ENCODE results near the gene FNTB.
"Not testable (repeated sequence)": the region's sequence is repeated elsewhere in the genome, so short reads cannot be mapped to it uniquely, and the experiment has no call there.

FNTB gene

DNA sequence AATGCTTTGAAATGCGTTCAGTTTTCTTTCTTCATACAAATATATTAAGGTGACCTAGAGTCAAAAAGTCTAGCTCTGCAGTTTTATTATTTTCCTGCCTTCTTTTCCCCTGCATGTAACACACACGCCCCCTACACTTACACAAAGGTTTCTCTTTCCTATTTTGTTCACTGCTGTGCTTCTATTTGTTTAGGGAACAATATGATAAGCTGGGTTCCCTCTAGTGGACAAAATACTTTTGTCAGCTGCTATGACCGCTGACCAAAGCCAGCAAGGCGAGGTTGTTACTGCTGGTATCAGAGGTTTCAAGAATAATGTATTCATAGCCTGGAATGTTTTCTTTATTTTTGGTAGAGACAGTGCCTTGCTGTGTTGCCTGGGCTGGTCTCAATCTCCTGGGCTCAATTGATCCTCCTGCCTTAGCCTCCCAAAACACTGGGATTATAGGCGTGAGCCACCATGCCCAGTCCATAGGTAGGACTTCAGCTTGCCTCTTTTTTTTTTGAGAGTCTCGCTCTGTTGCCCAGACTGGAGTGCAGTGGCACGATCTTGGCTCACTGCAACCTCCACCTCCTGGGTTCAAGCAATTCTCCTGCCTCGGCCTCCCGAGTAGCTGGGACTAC is 33.4 kb downstream of the FNTB start:
- peak; percentile 25 for DNase-seq (ENCODE audit: low spot score)

DNA sequence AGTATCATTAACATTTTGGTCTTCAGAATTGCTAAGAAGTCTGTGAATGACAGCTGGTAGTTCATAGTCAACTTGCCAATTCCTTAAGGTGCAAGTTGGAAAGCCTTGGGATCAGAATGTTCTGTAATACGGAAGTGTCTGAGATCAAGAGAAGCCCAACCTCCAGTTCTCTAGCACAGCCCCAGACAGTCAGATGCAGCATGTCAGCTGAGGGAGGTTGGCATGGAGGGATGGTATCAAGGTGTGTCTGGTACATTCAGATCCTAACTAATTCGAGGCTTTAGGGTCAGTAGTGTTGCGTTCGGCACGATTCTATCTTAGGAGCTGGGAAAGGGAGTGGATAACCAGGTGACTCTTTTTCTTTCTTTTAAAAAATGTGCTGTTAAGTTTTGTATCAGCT is 38.3 kb downstream of the FNTB start:
- no peak for DNase-seq (ENCODE audit: low spot score)

DNA sequence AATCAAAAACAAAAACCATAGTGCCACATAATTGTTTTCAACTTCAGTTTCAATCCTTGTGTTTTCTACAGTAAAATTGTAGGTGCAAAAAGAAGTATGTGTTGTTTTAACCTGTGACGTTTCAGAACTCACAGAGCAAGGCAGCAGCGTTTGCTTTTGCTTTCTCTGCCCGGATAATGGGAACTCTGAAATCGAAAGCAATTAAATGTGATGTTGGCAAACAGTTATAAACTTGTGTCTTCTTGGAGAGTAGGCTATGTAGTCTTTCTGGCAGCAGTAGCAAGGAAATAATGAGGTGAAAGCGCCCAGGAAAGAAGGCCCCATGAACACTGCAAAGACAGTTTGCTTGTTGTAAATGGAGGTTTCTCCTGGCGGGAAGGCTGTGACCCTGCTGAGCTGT is 39.1 kb downstream of the FNTB start:
- no peak for DNase-seq (ENCODE audit: low spot score)

DNA sequence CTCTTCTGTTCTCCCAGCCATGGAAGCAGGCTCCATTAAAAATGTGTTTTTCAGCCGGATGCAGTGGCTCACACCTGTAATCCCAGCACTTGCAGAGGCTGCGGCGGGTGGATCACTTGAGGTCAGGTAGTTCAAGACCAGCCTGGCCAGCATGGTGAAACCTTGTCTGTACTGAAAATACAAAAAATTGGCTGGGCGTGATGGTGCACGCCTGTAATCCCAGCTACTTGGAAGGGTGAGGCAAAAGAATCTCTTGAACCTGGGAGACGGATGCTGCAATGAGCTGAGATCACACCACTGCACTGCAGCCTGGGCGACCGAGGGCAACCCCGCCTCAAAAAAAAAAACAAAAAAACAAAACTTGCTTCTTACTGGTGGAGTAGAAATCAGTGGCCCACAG is 39.8 kb downstream of the FNTB start:
- no peak for DNase-seq (ENCODE audit: low spot score)

DNA sequence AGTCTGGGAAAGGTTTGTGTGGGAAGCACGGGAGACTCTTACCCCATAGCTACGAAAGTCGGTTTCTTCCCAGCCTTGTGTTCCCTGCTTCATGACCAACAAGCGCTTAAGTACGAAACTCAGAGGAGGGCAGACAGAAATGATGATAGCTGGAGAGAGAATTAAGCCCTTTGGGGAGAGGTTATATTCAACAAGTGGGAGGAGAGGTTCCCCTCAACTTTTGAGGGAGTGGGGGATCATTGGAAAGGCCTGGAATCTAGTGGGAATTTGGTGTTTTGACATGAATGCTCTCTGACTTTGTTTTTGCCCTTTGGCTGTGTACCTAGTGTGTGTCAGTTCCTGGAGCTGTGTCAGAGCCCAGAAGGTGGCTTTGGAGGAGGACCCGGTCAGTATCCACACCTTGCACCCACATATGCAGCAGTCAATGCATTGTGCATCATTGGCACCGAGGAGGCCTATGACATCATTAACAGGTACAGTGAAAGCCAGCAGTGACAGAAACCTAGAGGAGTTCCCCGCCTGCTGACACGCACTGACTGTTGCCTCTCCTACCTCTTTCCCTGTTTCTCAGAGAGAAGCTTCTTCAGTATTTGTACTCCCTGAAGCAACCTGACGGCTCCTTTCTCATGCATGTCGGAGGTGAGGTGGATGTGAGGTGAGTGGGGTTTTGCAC is 40.6 kb downstream of the FNTB start:
- DNase-seq (ENCODE audit: low spot score), result no peak

DNA sequence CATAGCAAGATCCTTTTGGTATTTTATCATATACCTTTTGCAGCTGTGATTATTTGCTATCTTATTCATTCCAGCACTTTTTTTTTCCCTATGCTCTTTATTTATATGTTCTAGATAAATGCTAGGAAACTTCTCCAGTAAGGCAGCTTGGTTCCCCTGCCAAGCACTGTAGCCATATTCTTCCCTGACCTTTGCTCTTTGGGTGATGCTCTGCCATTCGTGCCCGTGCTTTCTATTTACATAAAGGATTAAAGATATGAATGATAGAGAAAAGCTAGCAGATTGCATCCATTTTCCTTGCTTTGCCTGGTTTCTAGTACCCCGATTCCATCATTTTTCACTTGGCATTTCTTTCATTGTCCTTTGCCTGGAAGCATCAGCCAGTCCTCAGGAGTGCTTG is 42.2 kb downstream of the FNTB start:
- DNase-seq (ENCODE audit: low spot score), result no peak

DNA sequence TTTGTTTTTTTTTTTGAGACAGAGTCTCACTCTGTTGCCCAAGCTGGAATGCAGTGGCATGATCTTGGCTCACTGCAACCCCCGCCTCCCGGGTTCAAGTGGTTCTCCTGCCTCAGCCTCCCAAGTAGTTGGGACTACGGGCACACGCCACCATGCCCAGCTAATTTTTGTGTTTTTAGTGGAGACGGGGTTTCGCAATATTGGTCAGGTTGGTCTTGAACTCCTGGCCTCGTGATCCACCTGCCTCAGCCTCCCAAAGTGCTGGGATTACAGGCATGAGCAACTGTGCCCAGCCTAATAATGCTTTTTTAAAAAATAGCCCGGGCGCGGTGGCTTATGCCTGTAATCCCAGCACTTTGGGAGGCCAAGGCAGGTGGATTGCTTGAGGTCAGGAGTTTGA is 44.6 kb downstream of the FNTB start:
- not testable (repeated sequence) for DNase-seq (ENCODE audit: low spot score)

DNA sequence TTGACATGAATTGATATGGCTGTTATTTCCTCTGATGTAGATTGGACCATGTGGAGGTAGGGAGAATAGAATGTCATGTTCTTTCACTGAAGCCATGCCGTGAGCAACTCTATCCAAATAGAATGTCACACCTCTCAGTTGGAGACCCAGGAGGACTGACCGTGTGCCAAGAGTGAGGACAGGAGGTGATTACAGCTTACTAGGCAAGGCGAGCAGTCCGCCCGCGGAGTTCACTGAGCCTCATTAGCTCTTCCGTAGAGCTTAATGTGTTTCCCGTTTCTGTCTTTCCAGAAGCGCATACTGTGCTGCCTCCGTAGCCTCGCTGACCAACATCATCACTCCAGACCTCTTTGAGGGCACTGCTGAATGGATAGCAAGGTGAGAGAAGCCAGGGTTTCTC is 45.6 kb downstream of the FNTB start:
- no peak for DNase-seq (ENCODE audit: low spot score)

DNA sequence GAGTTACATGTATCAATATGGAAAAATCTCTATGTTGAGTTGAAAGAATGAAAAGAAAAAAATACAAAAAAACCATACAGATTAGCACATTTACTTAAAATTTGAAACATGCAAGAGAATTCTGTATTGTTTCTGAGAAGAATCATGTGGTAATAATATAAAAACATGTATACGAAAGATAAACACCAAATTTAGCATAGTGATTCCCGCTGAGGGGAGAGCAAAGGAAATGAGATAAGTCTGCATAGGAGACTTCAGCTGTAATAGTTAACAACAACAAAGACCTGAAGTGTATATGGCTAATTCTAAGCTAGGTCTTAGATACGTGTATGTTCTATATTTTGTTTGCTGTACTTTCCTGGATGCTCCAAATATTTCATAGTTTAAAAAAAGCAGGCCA is 46.5 kb downstream of the FNTB start:
- DNase-seq (ENCODE audit: low spot score), result no peak

DNA sequence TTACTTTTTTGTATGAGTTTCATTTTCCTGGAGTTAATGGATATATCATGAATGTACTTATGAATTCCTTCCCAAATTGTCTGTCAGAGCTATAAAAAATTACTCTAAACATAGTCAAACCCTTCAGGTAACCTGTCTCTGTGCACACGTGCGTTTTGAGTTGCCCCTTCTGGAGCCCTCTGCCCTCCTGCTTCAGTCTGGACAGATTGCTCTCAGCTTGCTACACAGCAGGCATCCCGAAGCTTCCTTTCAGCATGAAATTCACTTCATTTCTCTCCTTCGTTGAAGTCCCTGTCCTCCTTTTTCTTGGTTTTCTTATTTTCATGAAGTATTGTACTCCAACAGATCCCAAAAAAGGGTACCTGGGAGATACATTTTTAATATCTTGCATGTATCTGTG is 47.3 kb downstream of the FNTB start:
- no peak for DNase-seq (ENCODE audit: low spot score)

DNA sequence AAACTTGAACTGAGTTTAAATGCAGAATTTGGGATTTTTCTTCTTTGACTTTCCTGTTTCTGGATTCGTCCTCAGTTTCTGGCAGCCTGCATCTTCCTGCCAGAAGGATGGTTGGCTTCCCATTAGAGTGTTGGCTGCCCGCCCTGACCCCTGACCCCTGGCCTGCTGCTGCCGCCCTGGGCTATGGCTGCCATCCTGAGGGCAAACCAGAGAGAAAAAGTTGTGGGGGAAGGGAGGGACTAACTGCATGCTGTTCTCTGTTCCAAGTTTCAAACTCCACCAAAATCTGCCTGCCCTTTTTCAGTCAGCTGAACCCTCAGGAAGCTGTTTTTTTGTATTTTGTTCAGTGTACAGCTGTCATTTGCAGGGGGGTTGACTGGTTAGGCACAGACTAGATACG is 48.4 kb downstream of the FNTB start:
- DNase-seq (ENCODE audit: low spot score), result no peak

DNA sequence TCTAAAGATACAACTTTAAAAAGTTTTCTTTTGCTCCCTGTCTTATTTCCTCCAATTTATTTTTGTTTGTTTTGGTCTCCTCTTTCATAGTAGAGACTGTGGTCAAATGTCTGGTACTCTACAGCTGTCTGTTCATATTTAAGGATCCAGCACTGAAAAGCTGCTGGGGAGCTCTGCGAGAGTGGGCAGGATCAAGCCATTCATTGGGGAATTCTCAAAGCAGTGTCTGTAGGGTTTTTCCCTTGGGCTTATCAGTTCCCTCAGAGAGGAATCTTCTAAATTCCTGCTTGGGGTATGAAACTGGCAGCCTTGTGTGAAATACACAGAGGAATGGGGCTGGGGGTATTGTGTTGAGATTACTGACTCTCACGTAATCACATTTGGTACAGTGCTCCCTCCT is 52.3 kb downstream of the FNTB start:
- no peak for DNase-seq (ENCODE audit: low spot score)

DNA sequence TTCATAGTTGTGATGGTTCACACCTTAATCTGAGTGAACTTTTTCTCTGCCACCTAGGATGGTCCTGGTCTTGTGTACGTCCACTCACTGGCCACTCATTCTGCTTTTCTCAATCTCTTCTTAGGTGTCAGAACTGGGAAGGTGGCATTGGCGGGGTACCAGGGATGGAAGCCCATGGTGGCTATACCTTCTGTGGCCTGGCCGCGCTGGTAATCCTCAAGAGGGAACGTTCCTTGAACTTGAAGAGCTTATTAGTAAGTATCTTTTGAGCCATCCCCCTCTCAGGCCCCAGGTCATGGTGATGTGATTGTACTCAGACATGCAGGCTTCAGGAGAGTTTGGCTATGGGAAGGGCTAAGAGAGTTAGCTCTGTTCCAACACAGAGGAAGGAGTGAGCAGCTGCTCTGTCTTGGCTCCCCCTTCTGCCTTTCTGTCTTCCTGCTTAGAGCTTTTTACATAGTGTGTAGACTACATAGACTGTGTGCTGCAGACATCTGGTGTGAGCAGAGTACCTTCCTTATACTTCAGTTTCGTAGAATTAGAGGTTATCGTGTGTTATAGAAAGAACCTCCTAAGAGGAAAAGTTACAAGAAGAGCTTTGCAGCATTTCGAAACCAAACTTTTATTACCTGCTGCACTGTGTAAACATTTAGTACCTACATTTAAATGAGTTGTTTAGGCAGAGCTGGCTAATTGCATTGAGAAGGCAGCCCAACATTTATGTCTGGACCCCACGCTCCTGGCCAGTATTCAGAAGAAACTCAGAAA is 54.2 kb downstream of the FNTB start:
- DNase-seq (ENCODE audit: low spot score), result no peak

DNA sequence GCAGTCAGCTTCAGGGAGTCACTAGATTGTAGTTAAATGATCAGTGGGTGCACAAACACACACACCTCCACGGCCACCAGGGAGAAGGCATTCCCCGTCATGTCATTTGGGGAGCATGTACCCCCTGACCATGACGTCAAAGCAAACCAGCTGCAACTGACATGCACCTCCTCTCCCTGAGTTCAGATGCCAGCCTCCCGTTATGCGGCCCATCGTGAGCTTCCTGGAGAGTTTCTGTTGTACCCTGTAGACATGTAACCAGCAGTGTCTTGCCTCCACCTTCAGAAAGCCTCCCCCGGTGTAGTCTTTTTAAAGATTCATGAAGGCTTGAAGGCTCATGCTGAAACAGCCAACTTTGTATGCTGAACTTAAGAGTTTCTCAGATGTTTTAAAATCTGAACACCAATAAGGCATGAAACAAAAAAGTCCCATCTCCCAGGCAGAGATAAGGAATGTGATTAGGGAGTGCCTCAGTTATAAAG is 54.8 kb downstream of the FNTB start:
- no peak for DNase-seq (ENCODE audit: low spot score)

DNA sequence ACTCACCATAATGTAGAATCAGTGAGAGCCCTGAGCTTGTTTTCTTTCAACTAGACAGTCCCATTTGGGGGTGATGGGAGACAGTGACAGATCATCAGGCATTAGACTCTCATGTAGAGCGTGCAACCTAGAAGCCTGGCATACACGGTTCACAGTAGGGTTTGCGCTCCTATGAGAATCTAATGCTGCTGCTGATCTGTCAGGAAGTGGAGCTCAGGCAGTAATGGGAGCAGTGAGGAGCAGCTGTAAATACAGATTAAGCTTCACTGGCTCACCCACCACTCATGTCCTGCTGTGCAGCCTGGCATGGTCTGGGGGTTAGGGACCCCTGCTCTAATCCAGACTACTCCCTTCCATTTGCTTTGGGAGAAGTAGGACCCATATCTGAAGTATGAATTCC is 55.6 kb downstream of the FNTB start:
- DNase-seq (ENCODE audit: low spot score), result no peak

DNA sequence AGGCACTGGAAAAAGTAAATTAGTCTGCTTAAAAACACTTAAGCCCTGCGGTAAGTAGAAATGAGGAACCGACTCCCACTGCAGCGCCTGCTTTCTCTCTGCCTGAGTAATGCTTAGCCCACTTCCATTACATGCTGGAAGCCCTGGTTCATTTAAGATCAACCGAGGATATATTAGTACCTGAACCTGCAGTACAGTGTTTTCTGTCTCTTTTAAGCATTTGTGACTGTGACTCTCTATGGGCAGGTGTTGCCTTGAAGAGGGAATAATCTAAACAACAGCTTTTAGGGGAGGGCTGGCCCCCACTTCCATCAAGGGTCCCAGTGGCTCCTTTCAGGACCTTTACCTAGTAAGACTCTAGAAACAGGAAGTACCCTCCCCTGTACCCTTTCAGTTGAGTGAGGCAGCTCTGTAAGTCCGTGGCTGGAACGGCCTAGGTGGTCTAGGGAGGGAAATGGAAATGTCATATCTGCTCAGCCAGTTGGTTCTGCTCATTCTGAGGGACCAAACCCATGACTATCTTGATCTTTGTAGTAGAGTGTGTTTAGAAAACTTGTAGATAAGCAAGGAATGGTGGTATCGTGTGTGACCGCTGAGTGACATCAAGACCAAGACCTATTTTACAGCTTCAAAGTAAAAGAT is 56.2 kb downstream of the FNTB start:
- DNase-seq (ENCODE audit: low spot score), result no peak

DNA sequence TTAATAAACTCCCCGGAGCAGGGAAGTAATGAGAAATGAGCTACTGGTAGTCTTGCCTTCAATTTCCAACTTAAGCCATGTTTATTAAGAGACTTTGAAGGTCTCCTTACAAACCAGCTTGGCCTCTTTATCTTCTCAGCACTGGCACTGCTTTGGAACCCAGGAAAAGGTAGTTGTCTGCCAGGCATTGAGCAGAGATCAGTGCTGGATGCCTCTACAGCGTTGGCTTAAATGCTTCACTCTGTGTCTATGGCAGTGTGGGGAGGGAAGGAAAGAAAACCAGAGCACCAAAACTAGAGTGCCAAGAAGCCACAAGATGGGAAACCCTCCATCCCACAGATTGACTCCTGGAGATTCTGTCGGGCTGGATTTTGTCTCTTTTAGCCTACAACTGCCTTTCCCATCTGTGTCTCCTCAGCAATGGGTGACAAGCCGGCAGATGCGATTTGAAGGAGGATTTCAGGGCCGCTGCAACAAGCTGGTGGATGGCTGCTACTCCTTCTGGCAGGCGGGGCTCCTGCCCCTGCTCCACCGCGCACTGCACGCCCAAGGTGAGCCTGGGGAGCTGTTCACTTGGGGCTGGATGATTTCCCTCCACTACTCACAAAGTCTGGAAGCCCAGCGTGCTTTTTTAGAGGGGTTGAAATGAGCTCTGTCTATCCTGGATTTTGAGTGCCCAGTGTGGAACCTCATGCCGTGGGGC is 57.3 kb downstream of the FNTB start:
- no peak for DNase-seq (ENCODE audit: low spot score)

DNA sequence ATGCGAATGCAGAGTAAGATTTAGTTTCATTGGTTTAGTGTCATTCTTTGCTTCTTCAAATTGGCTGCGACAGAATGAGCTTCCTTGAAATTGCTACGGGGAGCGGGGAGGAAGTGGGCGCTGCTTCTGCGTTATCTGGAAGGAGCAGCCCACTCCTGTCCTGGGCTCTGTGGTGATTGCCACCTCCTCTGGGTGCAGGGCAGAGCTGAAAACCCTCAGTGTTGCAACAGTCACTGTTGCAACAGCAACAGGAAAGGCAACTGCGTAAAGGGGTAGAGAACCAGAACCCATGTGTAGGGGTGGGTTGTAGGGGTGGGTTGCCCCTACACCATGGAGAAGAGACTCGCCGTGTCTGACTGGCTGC is 57.9 kb downstream of the FNTB start:
- DNase-seq (ENCODE audit: low spot score), result no peak

DNA sequence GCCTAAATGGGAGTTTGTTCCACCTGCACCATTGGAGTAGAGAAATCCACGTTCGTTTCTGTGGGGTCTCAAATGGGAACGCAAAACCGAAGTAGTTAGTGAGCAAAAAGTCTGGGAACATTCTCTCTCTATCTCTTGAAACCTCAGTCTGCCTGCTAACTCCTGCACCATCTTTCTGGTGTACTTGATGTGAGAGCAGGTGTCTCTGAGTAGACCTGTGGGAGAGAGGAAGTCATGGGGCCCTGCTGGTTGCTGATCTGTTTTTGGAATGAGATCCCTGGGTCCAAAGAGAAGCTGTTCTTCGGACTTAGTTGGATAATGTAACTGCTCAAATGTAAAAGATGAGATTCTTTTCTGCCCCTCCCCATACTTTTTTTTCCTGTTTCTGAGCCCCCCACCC is 58.3 kb downstream of the FNTB start:
- no peak for DNase-seq (ENCODE audit: low spot score)

DNA sequence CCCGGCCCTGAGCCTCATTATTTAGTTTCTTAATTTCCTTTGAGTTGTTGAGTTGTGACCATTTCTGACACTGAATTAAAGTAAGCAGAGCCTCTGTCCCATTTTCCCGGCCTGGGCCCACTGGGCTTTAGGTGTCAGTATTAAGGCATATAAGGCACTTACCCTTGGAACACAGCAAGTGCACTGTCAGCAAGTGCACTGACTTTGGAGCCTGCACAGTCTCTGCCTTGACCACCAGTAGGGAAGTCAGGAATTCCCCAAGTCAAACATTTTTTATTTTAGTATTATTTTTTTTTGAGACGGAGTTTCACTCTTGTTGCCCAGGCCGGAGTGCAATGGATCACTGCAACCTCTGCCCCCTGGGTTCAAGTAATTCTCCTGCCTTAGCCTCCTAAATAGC is 59.0 kb downstream of the FNTB start:
- no peak for DNase-seq (ENCODE audit: low spot score)

DNA sequence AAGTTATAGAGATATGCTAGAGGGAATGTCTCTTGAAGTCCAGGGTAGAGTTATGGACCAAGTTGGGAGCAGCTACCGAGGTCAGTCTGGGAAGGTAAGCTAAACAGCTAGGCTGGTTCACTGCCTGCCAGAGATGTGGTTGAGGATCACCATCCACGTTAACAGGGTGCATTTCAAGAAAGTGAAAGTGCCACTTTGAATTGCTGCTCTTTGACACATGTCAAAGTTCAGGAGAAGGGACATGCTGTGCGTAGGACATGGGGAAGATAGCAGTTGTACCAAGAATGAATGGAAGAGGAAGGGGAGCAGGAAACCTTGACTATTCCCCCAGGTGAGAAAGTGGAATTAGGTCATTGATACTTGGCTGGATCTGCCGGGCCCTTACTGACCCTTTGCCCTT is 66.1 kb downstream of the FNTB start:
- DNase-seq (ENCODE audit: low spot score), result no peak

DNA sequence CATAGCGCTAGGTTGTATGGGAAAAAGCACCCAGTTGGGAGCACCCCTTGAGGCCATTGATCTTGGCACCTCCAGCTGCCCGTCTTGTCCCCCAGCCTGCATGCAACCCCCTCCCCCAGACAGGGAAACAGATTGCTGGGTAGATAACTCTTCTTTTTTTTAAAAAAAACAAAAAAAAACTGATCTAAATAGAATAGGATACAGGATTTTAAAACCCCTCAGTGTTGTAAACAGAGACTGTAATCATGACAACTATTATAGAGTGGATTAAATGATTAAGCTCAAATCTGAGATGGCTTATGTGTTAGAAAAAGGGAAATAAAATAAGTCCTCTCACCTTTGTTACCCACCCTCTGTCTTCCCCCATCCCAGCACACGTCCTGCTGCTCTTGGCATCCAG is 66.8 kb downstream of the FNTB start:
- no peak for DNase-seq (ENCODE audit: low spot score)
